A673 (cell line): ENCODE measurements around the gene EMC9. TPM values are rescaled to one million over a fixed set of nuclear protein-coding genes. Genes with fewer than 3 reads are reported as not detected.

Experiments
- BruUV-seq: library from RNA; stranded (reverse); fragments of 400-500 nt; replicated peaks from 2 replicates; lab custom pipeline; 2021; lab: Mats Ljungman, UMichigan
- CTCF ChIA-PET: fragments of 300-600 bp; sonication (Branson Sonifier 250); formaldehyde crosslinking; loops from one replicate; lab custom pipeline; 2022; ENCODE audit warnings: antibody characterized with exemption; lab: Charles Lee
- POLR2A ChIA-PET: fragments of 300-600 bp; sonication (Branson Sonifier 250); formaldehyde crosslinking; loops from one replicate; lab custom pipeline; 2022; ENCODE audit warnings: antibody characterized with exemption; ENCODE audit not compliant: low non-redundant PET; lab: Charles Lee
- DNase-seq: peaks from one replicate; pipeline ENCODE4 v3.0.0-alpha.2; 2015; ENCODE audit warnings: low spot score
- H3K27ac ChIP-seq: fragments of 200-600 bp; sonication (generic); 2 replicates; pipeline ENCODE4 v1.5.1; 2016; ENCODE audit warnings: mixed run types, low read depth, mild to moderate bottlenecking, mixed read lengths, antibody characterized with exemption, low read length; ENCODE audit not compliant: poor library complexity, severe bottlenecking
- H3K27me3 ChIP-seq: fragments of 200-600 bp; sonication (generic); replicated peaks from 2 replicates; pipeline ENCODE4 v1.6.1; 2017; ENCODE audit warnings: mixed run types, low read depth, mild to moderate bottlenecking, mixed read lengths, antibody characterized with exemption, low read length; ENCODE audit not compliant: insufficient read depth, poor library complexity
- H3K36me3 ChIP-seq: fragments of 200-600 bp; sonication (generic); 2 replicates; pipeline ENCODE4 v1.6.1; 2016; ENCODE audit warnings: mixed run types, mild to moderate bottlenecking, mixed read lengths, antibody characterized with exemption, low read length; ENCODE audit not compliant: insufficient read depth, poor library complexity, severe bottlenecking
- H3K4me1 ChIP-seq: fragments of 200-600 bp; sonication (generic); 2 replicates; pipeline ENCODE4 v1.6.1; 2017; ENCODE audit warnings: mixed run types, mild to moderate bottlenecking, mixed read lengths, antibody characterized with exemption, low read length; ENCODE audit not compliant: insufficient read depth, poor library complexity, severe bottlenecking
- H3K4me3 ChIP-seq: fragments of 200-600 bp; sonication (generic); 2 replicates; pipeline ENCODE4 v1.5.1; 2016; ENCODE audit warnings: low read depth, mixed run types, mild to moderate bottlenecking, mixed read lengths, low read length; ENCODE audit not compliant: poor library complexity, severe bottlenecking
- H3K9me3 ChIP-seq: fragments of 200-600 bp; sonication (generic); 2 replicates; pipeline ENCODE4 v1.6.1; 2016; ENCODE audit warnings: mixed run types, low read depth, mild to moderate bottlenecking, mixed read lengths, antibody characterized with exemption, low read length; ENCODE audit not compliant: poor library complexity, severe bottlenecking
- EZH2 ChIP-seq: fragments of 200-600 bp; sonication (generic); IDR thresholded peaks from 2 replicates; pipeline ENCODE4 v1.6.1; 2017; ENCODE audit warnings: borderline replicate concordance, low read depth, mild to moderate bottlenecking, mixed read lengths, antibody characterized with exemption, low read length; ENCODE audit not compliant: poor library complexity, severe bottlenecking
- intact Hi-C: fragments of 100-400 bp; cut with micrococcal nuclease; formaldehyde crosslinking; loops from one replicate; pipeline ENCODE4 v1.10.0; 2022; ENCODE audit not compliant: unreplicated experiment
- total RNA-seq: library from RNA; stranded (reverse); gene quantifications from 2 replicates; pipeline ENCODE4 v1.2.3, GENCODE V29; 2021
- TF ChIP-seq, protein P1 (sequence below): fragments of 300-800, 200-600 bp; sonication (generic); conservative IDR thresholded peaks from 2 replicates; pipeline ENCODE4 v1.5.1; 2017; ENCODE audit warnings: low read depth, mild to moderate bottlenecking, antibody characterized with exemption, low read length, moderate library complexity, mixed read lengths

EMC9 gene
- total RNA-seq, 1 experiment from 2014 or later = 36.8 TPM

DNA sequence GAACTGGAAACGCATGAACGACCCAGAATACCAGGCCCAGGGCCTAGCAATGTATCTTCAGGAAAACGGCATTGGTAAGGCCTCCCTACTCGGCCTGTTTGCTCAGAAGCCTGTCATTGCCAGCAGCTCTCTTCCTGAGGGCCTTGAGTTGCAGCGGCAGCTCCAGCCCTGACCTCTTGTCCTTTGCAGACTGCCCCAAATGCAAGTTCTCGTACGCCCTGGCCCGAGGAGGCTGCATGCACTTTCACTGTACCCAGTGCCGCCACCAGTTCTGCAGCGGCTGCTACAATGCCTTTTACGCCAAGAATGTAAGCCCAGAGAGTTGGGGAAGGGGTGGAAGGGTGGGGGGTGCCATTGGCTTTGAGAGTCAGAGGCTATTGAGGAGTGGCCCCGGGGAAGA lies 15.9 kb upstream of the EMC9 start:
- CTCF ChIA-PET = no interaction called here
- no peak overlapping the region for H3K27ac ChIP-seq
- DNase-seq = no peak
- H3K9me3 ChIP-seq = no peaks in the 10 kb centered on the region
- peaks cover 51% of the 10 kb centered on the region for H3K36me3 ChIP-seq
- H3K4me3 ChIP-seq = no peak overlapping the region
- H3K4me1 ChIP-seq = peaks cover 8% of the 10 kb centered on the region
- POLR2A ChIA-PET = no interaction called here
- intact Hi-C loops = no loop called here
- BruUV-seq = no TSS peak
- TF ChIP-seq, protein P1, sequence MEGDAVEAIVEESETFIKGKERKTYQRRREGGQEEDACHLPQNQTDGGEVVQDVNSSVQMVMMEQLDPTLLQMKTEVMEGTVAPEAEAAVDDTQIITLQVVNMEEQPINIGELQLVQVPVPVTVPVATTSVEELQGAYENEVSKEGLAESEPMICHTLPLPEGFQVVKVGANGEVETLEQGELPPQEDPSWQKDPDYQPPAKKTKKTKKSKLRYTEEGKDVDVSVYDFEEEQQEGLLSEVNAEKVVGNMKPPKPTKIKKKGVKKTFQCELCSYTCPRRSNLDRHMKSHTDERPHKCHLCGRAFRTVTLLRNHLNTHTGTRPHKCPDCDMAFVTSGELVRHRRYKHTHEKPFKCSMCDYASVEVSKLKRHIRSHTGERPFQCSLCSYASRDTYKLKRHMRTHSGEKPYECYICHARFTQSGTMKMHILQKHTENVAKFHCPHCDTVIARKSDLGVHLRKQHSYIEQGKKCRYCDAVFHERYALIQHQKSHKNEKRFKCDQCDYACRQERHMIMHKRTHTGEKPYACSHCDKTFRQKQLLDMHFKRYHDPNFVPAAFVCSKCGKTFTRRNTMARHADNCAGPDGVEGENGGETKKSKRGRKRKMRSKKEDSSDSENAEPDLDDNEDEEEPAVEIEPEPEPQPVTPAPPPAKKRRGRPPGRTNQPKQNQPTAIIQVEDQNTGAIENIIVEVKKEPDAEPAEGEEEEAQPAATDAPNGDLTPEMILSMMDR = no peak
- no peak for TF ChIP-seq EZH2
- H3K27me3 ChIP-seq = no peaks in the 10 kb centered on the region

DNA sequence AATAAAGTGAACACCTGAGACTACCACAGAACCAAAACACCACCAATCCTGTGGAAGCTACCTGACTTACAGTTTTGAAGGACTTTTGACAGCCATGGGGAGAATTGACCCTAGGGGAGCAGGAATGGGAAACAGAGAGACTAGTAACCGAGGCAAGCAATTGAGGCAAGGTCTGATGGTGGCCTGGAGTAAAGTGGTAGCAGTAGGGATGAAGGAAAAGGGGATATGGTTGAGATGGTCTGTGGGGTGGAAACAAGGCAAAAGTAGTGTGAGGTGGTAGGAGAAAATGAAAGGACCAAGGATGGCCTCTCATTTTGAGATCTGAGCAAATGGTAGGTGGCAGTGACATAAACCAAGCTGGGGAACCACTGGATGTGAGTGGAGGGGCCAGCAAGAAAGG lies 15.4 kb upstream of the EMC9 start:
- peaks cover 56% of the 10 kb centered on the region for H3K36me3 ChIP-seq

GRCh38 chr14:24155100-24155499 lies 13.7 kb upstream of the EMC9 start:
- no peaks in the 10 kb centered on the region for H3K27me3 ChIP-seq
- H3K9me3 ChIP-seq = no peaks in the 10 kb centered on the region
- no peak overlapping the region for H3K4me3 ChIP-seq
- H3K27ac ChIP-seq = no peak overlapping the region
- intact Hi-C loops = no loop called here
- TF ChIP-seq, protein P1 = no peak
- TF ChIP-seq EZH2 = no peak
- no TSS peak for BruUV-seq
- no peaks in the 10 kb centered on the region for H3K4me1 ChIP-seq
- CTCF ChIA-PET = no interaction called here
- POLR2A ChIA-PET = interaction anchor here (0.7 kb wide), 1 partner anchor 8 kb away, joined by 6 read pairs; no protein-coding TSS in a partner anchor
- H3K36me3 ChIP-seq = peaks cover 64% of the 10 kb centered on the region
- no peak for DNase-seq

More for the DNA sequence above, 15.4 kb upstream of the EMC9 start:
- H3K9me3 ChIP-seq = no peaks in the 10 kb centered on the region
- no peak overlapping the region for H3K4me3 ChIP-seq
- intact Hi-C loops = no loop called here
- no TSS peak for BruUV-seq
- ChIA-PET CTCF (no interaction called here), POLR2A (no interaction called here)
- H3K27me3 ChIP-seq = no peaks in the 10 kb centered on the region
- no peak overlapping the region for H3K27ac ChIP-seq
- DNase-seq = no peak
- TF ChIP-seq, protein P1 = no peak
- TF ChIP-seq EZH2 = no peak
- H3K4me1 ChIP-seq = peaks cover 5% of the 10 kb centered on the region
